ENCODE results near the gene DNAH14.
"Not testable (repeated sequence)": the region's sequence is repeated elsewhere in the genome, so short reads cannot be mapped to it uniquely, and the experiment has no call there.

Gene DNAH14

GRCh38 chr1:225207791-225208190, 278.3 kb downstream of the DNAH14 start:
- no peaks in the 10 kb centered on the region for H3K4me1 ChIP-seq (ENCODE audit: control insufficient read depth, insufficient read depth, low read length)
- no peak overlapping the region for H3K27ac ChIP-seq (ENCODE audit: low read depth, low read length)
- H3K27me3 ChIP-seq (ENCODE audit: control insufficient read depth, insufficient read depth, low read length): no peaks in the 10 kb centered on the region
- no peak overlapping the region for H3K4me3 ChIP-seq (ENCODE audit: low read depth, low read length)
- no peak overlapping the region for H3K9ac ChIP-seq (ENCODE audit: low read length)
- H3K36me3 ChIP-seq (ENCODE audit: control insufficient read depth, insufficient read depth, low read length): no peaks in the 10 kb centered on the region
- H3K9me3 ChIP-seq (ENCODE audit: control insufficient read depth, insufficient read depth, low read depth, low read length): peaks cover 15% of the 10 kb centered on the region

- Histone ChIP-seq H3K27ac (ENCODE audit: low read depth, low read length) (no peak overlapping the region), H3K4me3 (ENCODE audit: low read depth, low read length) (no peak overlapping the region), H3K9ac (ENCODE audit: low read length) (no peak overlapping the region), H3K36me3 (ENCODE audit: control insufficient read depth, insufficient read depth, low read length) (no peaks in the 10 kb centered on the region), H3K9me3 (ENCODE audit: control insufficient read depth, insufficient read depth, low read depth, low read length) (peaks cover 15% of the 10 kb centered on the region), H3K27me3 (ENCODE audit: control insufficient read depth, insufficient read depth, low read length) (no peaks in the 10 kb centered on the region), H3K4me1 (ENCODE audit: control insufficient read depth, insufficient read depth, low read length) (no peaks in the 10 kb centered on the region)
Observed at GRCh38 chr1:225209153-225209552, 279.7 kb downstream of the DNAH14 start.

- H3K27me3 ChIP-seq (ENCODE audit: control insufficient read depth, insufficient read depth, low read length); H3K4me1 ChIP-seq (ENCODE audit: control insufficient read depth, insufficient read depth, low read length); H3K36me3 ChIP-seq (ENCODE audit: control insufficient read depth, insufficient read depth, low read length); H3K9ac ChIP-seq (ENCODE audit: low read length); H3K4me3 ChIP-seq (ENCODE audit: low read depth, low read length); H3K27ac ChIP-seq (ENCODE audit: low read depth, low read length): not testable (repeated sequence)
- H3K9me3 ChIP-seq (ENCODE audit: control insufficient read depth, insufficient read depth, low read depth, low read length): peaks cover 15% of the 10 kb centered on the region
Observed at GRCh38 chr1:225210180-225210579, 280.7 kb downstream of the DNAH14 start.

GRCh38 chr1:225211694-225212442, 282.4 kb downstream of the DNAH14 start:
- H3K4me3 ChIP-seq (ENCODE audit: low read depth, low read length); H3K27ac ChIP-seq (ENCODE audit: low read depth, low read length); H3K9ac ChIP-seq (ENCODE audit: low read length); H3K27me3 ChIP-seq (ENCODE audit: control insufficient read depth, insufficient read depth, low read length); H3K4me1 ChIP-seq (ENCODE audit: control insufficient read depth, insufficient read depth, low read length); H3K36me3 ChIP-seq (ENCODE audit: control insufficient read depth, insufficient read depth, low read length): not testable (repeated sequence)
- H3K9me3 ChIP-seq (ENCODE audit: control insufficient read depth, insufficient read depth, low read depth, low read length): peaks cover 15% of the 10 kb centered on the region

GRCh38 chr1:225224287-225224686, 294.8 kb downstream of the DNAH14 start:
- H3K9ac ChIP-seq (ENCODE audit: low read length): no peak overlapping the region
- H3K4me1 ChIP-seq (ENCODE audit: control insufficient read depth, insufficient read depth, low read length): no peaks in the 10 kb centered on the region; the same call in 1 of the 2 replicates
- H3K27me3 ChIP-seq (ENCODE audit: control insufficient read depth, insufficient read depth, low read length): no peaks in the 10 kb centered on the region
- H3K36me3 ChIP-seq (ENCODE audit: control insufficient read depth, insufficient read depth, low read length): no peaks in the 10 kb centered on the region
- H3K9me3 ChIP-seq (ENCODE audit: control insufficient read depth, insufficient read depth, low read depth, low read length): peaks cover 5% of the 10 kb centered on the region; the same call in 1 of the 2 replicates
- no peak overlapping the region for H3K4me3 ChIP-seq (ENCODE audit: low read depth, low read length)
- H3K27ac ChIP-seq (ENCODE audit: low read depth, low read length): no peak overlapping the region

- no peak overlapping the region for H3K9ac ChIP-seq (ENCODE audit: low read length)
- no peaks in the 10 kb centered on the region for H3K27me3 ChIP-seq (ENCODE audit: control insufficient read depth, insufficient read depth, low read length)
- H3K36me3 ChIP-seq (ENCODE audit: control insufficient read depth, insufficient read depth, low read length): no peaks in the 10 kb centered on the region
- no peak overlapping the region for H3K27ac ChIP-seq (ENCODE audit: low read depth, low read length)
- H3K4me1 ChIP-seq (ENCODE audit: control insufficient read depth, insufficient read depth, low read length): no peaks in the 10 kb centered on the region; the same call in 1 of the 2 replicates
- no peak overlapping the region for H3K4me3 ChIP-seq (ENCODE audit: low read depth, low read length)
- peaks cover 5% of the 10 kb centered on the region; the same call in 1 of the 2 replicates for H3K9me3 ChIP-seq (ENCODE audit: control insufficient read depth, insufficient read depth, low read depth, low read length)
Observed at GRCh38 chr1:225225681-225226080, 296.2 kb downstream of the DNAH14 start.

- H3K27me3 ChIP-seq (ENCODE audit: control insufficient read depth, insufficient read depth, low read length): no peaks in the 10 kb centered on the region
- H3K9ac ChIP-seq (ENCODE audit: low read length): no peak overlapping the region
- H3K4me3 ChIP-seq (ENCODE audit: low read depth, low read length): no peak overlapping the region
- H3K27ac ChIP-seq (ENCODE audit: low read depth, low read length): no peak overlapping the region
- no peaks in the 10 kb centered on the region for H3K36me3 ChIP-seq (ENCODE audit: control insufficient read depth, insufficient read depth, low read length)
- H3K4me1 ChIP-seq (ENCODE audit: control insufficient read depth, insufficient read depth, low read length): no peaks in the 10 kb centered on the region; the same call in 1 of the 2 replicates
- no peaks in the 10 kb centered on the region for H3K9me3 ChIP-seq (ENCODE audit: control insufficient read depth, insufficient read depth, low read depth, low read length)
Observed at GRCh38 chr1:225228871-225229303, 299.4 kb downstream of the DNAH14 start.

- H3K4me1 ChIP-seq (ENCODE audit: control insufficient read depth, insufficient read depth, low read length); H3K9ac ChIP-seq (ENCODE audit: low read length); H3K9me3 ChIP-seq (ENCODE audit: control insufficient read depth, insufficient read depth, low read depth, low read length); H3K27me3 ChIP-seq (ENCODE audit: control insufficient read depth, insufficient read depth, low read length); H3K4me3 ChIP-seq (ENCODE audit: low read depth, low read length); H3K36me3 ChIP-seq (ENCODE audit: control insufficient read depth, insufficient read depth, low read length); H3K27ac ChIP-seq (ENCODE audit: low read depth, low read length): not testable (repeated sequence)
Observed at GRCh38 chr1:225229429-225229828, 300.0 kb downstream of the DNAH14 start.

- no peak overlapping the region for H3K27ac ChIP-seq (ENCODE audit: low read depth, low read length)
- no peaks in the 10 kb centered on the region for H3K9me3 ChIP-seq (ENCODE audit: control insufficient read depth, insufficient read depth, low read depth, low read length)
- H3K9ac ChIP-seq (ENCODE audit: low read length): no peak overlapping the region
- H3K36me3 ChIP-seq (ENCODE audit: control insufficient read depth, insufficient read depth, low read length): no peaks in the 10 kb centered on the region
- H3K27me3 ChIP-seq (ENCODE audit: control insufficient read depth, insufficient read depth, low read length): no peaks in the 10 kb centered on the region
- H3K4me3 ChIP-seq (ENCODE audit: low read depth, low read length): no peak overlapping the region
- no peaks in the 10 kb centered on the region; the same call in 1 of the 2 replicates for H3K4me1 ChIP-seq (ENCODE audit: control insufficient read depth, insufficient read depth, low read length)
Observed at GRCh38 chr1:225230483-225230882, 301.0 kb downstream of the DNAH14 start.

GRCh38 chr1:225232930-225233329, 303.5 kb downstream of the DNAH14 start:
- H3K36me3 ChIP-seq (ENCODE audit: control insufficient read depth, insufficient read depth, low read length); H3K4me1 ChIP-seq (ENCODE audit: control insufficient read depth, insufficient read depth, low read length); H3K9me3 ChIP-seq (ENCODE audit: control insufficient read depth, insufficient read depth, low read depth, low read length); H3K4me3 ChIP-seq (ENCODE audit: low read depth, low read length); H3K9ac ChIP-seq (ENCODE audit: low read length); H3K27ac ChIP-seq (ENCODE audit: low read depth, low read length); H3K27me3 ChIP-seq (ENCODE audit: control insufficient read depth, insufficient read depth, low read length): not testable (repeated sequence)

- no peak overlapping the region for H3K27ac ChIP-seq (ENCODE audit: low read depth, low read length)
- H3K27me3 ChIP-seq (ENCODE audit: control insufficient read depth, insufficient read depth, low read length): no peaks in the 10 kb centered on the region
- no peak overlapping the region for H3K4me3 ChIP-seq (ENCODE audit: low read depth, low read length)
- H3K36me3 ChIP-seq (ENCODE audit: control insufficient read depth, insufficient read depth, low read length): no peaks in the 10 kb centered on the region
- no peaks in the 10 kb centered on the region for H3K4me1 ChIP-seq (ENCODE audit: control insufficient read depth, insufficient read depth, low read length)
- H3K9me3 ChIP-seq (ENCODE audit: control insufficient read depth, insufficient read depth, low read depth, low read length): peaks cover 8% of the 10 kb centered on the region; the same call in 1 of the 2 replicates
- no peak overlapping the region for H3K9ac ChIP-seq (ENCODE audit: low read length)
Observed at GRCh38 chr1:225242611-225243010, 313.1 kb downstream of the DNAH14 start.

Data from HUES6 (cell line).